NOMO-1 (cell line): ENCODE measurements around the gene CYLD.
A peak's percentile ranks its signal among the peaks of the same experiment; 100 is the strongest.

Source experiments
- DNase-seq, 2 experiments: peaks; one replicate each; lab custom pipeline; 2025; ENCODE audit not compliant: unreplicated experiment in 2 of 2; lab: John Stamatoyannopoulos, UW

Gene CYLD

DNA sequence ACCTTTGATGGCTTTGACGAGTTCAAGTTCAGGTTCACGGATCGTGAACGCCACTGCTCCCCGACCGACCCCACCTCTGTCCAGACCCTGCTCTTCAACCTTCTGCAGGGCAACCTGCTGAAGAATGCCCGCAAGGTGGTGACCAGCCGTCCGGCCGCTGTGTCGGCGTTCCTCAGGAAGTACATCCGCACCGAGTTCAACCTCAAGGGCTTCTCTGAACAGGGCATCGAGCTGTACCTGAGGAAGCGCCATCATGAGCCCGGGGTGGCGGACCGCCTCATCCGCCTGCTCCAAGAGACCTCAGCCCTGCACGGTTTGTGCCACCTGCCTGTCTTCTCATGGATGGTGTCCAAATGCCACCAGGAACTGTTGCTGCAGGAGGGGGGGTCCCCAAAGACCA, 30.8 kb upstream of the CYLD start:
- DNase-seq, result no peak

DNA sequence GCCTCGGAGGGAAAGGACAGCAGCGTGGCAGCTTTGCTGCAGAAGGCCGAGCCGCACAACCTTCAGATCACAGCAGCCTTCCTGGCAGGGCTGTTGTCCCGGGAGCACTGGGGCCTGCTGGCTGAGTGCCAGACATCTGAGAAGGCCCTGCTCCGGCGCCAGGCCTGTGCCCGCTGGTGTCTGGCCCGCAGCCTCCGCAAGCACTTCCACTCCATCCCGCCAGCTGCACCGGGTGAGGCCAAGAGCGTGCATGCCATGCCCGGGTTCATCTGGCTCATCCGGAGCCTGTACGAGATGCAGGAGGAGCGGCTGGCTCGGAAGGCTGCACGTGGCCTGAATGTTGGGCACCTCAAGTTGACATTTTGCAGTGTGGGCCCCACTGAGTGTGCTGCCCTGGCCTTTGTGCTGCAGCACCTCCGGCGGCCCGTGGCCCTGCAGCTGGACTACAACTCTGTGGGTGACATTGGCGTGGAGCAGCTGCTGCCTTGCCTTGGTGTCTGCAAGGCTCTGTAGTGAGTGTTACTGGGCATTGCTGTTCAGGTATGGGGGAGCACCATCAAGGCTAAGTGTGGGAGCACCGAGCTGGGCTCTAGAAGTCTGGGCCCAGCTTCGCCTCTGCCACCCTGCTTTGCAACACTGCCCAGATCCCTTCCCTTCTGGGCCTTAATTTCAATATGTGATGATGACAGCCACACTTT, 29.9 kb upstream of the CYLD start:
- no peak for DNase-seq

DNA sequence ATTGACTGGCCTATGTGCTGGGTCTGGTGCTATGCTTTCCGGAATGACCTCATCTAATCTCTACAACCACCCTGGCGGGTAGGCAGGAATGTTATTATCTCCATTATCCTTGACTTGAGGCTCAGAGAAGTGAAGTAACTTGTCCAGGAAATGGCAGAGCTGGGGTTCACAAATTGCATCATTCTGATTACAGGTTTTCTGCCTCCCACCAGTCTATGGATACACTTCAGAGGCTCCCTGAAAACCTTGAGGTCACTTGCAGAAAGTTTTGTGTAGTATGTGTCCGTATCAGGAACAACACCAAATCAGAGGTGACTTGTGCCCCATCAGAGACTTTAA, 29.4 kb upstream of the CYLD start:
- DNase-seq, result no peak

DNA sequence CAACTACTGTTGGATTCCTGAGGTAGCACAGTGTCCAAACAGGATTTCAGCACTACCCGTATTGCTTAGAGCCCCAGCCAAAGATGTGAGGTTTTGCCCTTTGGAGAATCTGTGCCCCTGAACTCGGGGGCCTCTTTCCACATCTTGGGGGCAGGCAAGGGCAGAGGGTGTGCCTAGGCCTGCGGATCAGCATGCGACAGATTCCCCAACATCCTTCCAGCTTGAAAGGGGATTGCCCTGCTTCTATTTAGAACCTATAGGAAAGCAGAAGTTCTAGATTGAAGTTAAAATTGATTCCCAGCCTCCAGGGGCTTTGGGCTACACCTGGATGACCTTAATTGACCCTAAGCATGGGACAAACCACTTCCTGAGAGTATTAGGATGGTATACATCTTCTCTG, 28.9 kb upstream of the CYLD start:
- no peak for DNase-seq

DNA sequence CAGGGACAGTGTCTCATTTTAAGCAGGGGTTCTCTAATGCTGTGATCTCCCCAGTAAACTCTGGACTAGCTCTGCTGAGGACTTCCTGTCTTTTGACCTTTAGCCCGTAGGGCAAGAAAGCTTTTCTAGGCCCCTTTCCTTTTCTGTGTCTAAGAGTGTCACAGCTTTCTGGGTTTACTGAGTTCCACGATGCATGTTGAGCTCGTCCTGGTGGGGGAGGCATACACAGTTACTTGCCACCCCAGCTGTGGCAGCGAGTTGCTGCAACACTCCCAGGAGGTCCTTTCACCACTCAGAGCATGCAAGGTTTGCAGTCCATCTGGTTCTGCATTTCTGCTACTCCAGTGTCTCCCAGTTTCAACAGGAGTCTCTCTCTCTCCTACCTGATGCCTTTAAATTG, 24.8 kb upstream of the CYLD start:
- no peak for DNase-seq

DNA sequence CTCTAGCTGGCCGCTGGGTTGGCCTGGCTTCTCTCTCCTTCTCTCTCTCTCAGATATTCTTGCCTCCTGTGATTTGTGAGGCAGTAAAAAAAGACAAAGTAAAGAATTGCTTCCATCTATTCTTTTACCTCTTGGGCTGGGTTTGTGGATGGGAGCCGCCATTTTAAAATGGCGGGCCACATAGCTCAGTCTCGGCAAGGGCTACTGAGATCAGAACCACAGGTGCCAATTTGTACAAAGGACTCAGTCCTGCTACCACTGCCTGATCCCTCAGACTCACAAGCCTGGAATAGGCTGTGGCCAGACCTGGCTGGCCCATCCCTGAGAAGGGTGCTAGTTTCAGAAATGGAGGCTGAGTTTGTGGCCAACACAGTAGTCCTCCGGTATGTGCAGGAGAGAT, 24.4 kb upstream of the CYLD start:
- DNase-seq, result no peak

DNA sequence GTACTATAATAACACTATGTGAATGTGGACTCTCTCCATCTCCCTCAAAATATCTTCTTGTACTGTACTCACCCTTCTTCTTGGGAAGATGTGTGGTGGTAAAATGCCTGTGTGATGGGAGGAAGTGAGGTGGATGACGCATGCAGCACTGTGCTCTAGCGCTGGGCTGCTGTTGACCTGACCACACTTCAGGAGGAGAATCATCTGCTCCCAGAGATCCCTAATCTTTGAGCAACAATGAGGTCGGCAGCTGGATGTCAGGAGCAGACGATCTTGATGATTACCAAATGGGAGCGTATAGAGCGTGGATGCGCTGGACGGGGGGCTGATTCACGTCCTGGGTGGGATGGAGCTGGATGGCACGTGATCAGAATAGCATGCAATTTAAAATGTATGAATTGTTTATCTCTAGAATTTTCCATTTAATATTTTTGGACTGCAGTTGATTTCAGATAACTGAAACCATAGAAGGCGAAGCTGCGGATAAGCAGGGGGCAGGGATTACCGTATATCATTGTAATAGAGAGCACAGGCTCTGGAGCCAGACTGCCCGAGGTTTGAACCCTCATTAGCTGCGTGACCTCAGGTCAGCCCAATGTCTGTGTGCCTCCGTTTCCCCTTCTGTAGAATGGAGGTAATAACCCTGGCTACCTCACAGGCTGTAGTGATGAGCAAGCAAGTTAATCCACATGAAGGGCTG, 23.7 kb upstream of the CYLD start:
- DNase-seq, result peak in 1 of 2 experiments; percentile 11

DNA sequence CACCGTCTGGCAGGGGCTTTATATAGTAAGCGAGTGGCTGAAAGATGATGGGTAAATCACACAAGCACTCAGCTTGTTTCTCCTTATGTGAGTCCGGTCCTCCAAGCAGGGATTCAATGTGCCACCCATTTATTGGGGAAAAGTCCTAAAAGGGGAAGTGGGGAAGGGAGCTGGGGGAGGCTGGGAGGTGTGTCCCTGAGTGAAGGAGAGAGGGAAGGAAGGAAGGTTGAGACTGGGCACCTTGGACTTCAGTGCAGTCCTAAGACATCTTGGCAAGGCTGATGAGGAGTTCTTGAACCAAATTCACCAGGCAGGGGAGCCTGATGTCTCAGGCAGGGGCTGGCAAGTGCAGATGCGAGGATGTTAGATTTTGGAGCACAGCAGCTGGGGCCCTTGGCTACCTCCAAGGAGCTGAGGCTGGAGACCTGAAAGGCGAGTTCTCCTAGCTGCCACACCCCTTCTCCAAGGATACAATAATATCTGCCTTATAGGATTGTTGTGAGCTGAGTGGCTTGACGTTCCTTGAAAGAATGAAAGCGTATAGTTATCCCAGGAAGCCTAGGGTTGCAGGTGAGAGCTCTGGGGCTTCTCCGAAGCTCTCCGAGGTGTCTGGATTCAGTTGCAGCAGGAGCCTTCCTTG, 23.0 kb upstream of the CYLD start:
- DNase-seq, result no peak

DNA sequence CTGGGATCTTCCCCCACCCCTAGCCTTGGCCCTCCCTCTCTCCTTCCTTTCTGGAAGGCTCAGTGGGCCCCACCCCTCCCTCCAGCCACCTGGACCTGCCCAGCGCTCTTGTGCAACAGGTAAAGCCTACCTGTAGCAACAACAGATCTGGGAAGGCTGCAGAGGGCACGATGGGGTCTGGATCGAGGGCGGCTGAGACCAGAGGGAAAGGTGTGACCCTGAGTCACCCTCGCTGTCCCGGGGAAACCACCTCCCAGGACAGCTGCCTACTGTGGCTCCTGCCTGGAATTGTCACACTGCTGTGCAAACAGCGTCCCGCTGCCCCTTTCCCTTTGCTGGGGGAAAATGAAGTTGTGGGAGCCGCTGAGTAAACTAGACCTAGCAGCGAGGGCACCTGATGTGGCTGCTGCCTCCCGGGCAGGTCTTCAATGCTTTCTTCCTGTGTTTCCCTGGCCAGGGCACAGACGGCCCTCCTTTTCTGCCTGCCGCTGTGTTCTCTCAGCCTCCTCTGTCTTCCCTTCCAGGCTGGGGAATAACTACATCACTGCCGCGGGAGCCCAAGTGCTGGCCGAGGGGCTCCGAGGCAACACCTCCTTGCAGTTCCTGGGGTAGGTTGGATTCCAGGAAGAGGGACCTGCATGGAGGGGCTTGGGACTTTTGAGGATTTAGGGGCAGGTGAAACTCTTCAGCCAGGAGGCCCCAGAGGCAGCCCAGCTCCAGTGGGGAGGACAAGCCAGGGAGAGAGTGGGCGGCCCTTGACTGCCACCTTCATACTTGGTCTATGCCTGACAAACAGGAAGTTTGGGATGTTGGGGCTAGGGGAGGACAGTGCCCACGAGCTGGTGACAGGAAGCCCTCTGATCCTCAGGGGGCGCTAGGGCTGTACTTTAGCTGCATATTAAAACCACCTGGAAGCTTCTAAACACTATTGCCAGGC, 22.2 kb upstream of the CYLD start:
- DNase-seq, result no peak

DNA sequence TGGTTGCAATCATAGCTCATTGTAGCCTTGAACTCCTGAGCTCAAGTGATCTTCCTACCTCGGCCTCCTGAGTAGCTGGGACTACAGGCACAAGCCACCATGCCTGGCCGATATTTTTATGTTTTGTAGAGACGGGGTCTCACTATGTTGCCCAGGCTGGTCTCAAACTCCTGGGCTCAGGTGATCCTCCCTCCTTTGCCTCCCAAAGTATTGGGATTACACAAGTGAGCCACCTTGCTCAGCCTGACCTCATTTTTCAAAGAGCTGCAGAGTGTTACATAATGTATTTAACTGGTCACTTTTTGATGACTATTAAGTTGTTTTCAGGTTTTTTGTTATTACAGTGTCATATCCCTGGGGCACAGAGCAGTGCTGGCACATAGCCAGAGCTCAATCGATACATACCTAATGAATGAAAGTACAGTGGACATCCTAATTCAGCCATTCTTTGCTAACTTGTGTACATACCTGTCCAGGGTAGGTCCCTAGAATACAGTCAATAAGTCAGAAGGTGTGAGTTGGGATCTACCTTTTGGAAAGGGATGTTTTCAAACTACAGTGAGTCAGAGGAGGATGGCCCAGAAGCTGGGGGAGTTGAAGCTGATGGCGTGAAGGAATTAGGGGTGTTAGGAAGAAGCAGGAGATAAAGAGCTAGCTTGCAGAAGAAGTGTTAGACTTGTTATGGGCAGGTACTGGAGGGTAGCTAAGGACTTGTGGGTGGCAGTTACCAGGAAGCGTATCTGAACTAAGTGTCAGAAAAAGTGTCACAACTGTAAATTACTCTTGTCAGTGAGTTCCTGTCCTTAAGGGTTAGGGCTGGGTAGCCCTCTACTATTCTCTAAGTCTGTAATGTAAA, 20.1 kb upstream of the CYLD start:
- DNase-seq, result peak; percentile 14 to 30

DNA sequence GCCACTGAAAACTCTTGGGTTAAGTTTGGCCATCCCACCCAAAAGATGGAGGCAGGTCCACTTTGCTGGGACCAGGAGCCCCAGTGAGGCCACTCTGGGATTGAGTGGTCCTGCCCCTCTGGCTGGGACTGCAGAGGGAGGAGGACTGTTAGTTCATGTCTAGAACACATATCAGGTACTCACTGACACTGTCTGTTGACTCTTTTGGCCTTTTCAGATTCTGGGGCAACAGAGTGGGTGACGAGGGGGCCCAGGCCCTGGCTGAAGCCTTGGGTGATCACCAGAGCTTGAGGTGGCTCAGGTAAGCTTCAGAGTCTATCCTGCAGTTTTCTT, 19.5 kb upstream of the CYLD start:
- no peak for DNase-seq

DNA sequence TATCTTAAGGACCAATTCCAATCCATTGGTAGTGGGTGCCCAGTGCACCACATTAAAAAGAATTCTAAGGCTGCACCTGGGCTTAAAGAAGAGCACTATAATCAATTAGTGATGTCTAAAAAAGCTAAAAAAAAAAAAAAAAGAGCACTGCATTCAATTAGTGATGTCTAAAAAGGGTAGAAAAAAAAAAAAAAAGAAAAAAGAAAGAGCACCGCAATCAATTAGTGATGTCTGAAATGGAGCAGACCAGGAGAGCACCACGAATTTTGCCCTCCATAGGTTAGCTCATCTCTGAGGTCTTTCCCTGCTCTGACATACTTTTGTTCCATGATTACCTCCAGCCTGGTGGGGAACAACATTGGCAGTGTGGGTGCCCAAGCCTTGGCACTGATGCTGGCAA, 18.9 kb upstream of the CYLD start:
- DNase-seq, result no peak

DNA sequence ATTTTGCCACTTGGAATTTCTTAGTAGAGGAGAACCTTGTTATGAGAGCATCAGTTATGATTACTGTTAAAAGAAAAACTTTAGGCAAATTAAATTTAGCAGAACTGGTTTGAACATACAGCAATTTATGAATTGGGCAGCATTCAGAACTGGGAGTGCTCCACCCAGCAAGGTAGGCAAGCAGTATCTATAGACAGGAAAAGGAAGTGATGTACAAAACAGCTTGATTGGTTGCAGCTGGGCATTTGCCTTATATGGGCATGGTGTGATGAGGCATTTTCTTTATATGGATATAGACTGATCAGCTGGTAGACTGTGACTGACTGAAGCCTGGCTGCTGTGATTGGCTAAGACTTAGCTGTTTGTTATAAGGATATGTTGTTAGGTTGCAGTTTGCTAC, 17.6 kb upstream of the CYLD start:
- DNase-seq, result no peak

DNA sequence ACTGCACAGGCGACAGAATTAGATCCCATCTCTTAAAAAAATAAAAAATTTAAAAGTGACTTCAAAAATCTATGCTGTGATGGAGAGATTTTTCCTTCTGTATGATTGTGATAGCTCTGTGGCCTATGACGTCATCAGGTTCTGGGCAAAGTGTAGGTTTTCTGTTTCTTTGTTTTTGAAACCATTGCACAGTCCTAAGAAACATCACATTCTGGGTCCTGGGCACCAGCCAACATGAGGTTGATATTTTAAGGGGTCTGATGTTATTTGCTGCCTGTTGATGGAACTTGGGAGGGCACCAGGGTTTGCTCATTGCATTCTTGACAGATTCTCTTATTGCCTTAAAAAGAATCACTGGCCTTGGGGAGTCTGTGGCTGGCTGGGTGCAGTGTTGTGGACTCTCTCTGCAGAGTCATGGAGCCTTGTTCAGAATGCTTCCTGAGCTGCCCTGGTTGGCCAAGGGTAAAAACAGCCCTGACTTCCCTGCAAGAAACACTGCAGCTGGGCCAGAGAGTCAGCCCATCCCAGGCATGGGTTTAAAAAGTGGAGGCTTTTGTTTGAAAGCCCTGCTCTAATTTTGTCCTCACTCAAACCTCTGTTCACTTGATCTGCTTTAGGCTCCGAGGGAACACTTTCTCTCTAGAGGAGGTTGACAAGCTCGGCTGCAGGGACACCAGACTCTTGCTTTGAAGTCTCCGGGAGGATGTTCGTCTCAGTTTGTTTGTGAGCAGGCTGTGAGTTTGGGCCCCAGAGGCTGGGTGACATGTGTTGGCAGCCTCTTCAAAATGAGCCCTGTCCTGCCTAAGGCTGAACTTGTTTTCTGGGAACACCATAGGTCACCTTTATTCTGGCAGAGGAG, 10.5 kb upstream of the CYLD start:
- no peak for DNase-seq

DNA sequence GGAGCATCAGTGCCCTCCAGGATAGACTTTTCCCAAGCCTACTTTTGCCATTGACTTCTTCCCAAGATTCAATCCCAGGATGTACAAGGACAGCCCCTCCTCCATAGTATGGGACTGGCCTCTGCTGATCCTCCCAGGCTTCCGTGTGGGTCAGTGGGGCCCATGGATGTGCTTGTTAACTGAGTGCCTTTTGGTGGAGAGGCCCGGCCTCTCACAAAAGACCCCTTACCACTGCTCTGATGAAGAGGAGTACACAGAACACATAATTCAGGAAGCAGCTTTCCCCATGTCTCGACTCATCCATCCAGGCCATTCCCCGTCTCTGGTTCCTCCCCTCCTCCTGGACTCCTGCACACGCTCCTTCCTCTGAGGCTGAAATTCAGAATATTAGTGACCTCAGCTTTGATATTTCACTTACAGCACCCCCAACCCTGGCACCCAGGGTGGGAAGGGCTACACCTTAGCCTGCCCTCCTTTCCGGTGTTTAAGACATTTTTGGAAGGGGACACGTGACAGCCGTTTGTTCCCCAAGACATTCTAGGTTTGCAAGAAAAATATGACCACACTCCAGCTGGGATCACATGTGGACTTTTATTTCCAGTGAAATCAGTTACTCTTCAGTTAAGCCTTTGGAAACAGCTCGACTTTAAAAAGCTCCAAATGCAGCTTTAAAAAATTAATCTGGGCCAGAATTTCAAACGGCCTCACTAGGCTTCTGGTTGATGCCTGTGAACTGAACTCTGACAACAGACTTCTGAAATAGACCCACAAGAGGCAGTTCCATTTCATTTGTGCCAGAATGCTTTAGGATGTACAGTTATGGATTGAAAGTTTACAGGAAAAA, 9.7 kb upstream of the CYLD start:
- DNase-seq, result no peak

DNA sequence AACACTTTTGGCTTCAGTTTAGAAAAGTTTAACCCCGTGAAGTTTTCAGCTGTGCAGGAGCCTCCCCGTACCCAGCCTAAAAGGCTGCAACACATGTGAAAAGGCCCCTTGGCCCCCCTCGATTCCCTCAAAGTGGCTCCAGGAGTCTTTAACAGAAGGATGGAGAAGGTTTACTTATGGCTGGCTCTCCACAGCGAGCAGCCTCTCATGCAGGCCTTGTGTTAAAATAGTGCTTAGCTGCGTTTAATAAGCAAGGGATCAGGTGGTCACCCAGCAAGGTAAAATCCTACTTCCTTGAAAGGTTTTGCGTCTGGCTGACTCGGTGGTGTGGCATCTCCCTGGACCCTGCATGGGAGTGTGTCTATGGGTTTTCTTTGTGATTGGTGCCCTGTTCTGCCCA, 8.4 kb upstream of the CYLD start:
- DNase-seq, result no peak

DNA sequence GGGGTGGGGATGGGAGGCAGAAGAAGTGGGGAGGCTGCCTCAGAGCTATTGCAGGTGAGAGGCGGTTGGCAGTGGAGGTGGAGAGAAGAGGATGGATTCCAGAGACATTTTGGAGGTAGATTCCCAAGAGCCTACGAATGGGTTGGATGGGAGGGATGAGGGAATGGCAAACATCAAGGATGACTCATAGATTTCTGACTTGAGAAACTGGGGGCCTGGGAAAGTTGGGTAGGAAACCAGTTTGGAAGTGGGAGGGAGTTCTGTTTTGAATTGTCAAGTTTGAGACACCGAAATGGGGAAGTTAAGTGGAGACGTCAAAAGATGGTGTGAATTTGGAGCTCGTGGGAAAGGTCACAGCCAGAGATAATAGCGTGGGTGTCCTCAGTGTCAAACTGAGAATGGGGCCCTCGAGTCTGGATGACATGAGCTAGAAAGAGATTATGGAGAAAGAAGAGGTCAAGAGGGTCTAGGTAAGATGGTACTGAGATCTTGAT, 6.2 kb upstream of the CYLD start:
- no peak for DNase-seq

DNA sequence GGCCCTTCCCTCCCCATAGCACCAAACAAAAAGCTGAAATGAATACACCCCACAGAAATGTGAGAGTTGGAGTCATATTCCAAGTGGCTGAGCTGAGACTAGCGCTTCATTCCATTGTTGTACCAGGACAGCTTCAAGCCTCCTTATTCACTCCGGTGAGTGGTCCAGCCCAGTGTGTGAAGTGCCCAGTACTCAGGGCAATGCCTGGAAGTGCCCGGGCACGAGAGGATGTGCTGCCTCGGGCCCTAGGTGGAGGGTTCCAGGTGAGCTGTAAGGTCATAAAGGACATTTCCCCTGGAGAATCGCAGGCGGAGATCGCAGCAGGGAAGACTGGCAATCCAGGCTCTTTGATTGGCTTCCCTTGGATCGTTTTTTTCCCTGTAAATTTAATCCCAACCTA, 5.4 kb upstream of the CYLD start:
- DNase-seq, result no peak
